Measurements from ENCODE around the gene DMPK.

GRCh38 chr19:45762870-45763631 is 19.2 kb downstream of the DMPK start:
- TF ChIP-seq EZH2 (IDR thresholded peaks at IDR 0.05; ENCODE audit: borderline replicate concordance) (no peak), CTCF (IDR thresholded peaks at IDR 0.05; ENCODE audit: poor library complexity) (no peak)
